ES-I3 (cell line): ENCODE measurements around the gene ZNRF4.

Source experiments
- H3K36me3 ChIP-seq: 2 replicates; pipeline ENCODE4 v1.6.1; 2013; ENCODE audit warnings: mild to moderate bottlenecking, low read length, control low read depth, moderate library complexity; ENCODE audit not compliant: insufficient read depth
- H3K4me1 ChIP-seq: 2 replicates; pipeline ENCODE4 v1.6.1; 2013; ENCODE audit warnings: mild to moderate bottlenecking, control low read depth, low read length; ENCODE audit not compliant: insufficient read depth
- H3K9ac ChIP-seq: 2 replicates; pipeline ENCODE4 v1.6.1; 2013; ENCODE audit warnings: low read depth, mild to moderate bottlenecking, low read length, moderate library complexity
- H3K9me3 ChIP-seq: 2 replicates; pipeline ENCODE4 v1.6.1; 2013; ENCODE audit warnings: mild to moderate bottlenecking, low read length, moderate library complexity; ENCODE audit not compliant: control insufficient read depth, insufficient read depth

The ZNRF4 gene

GRCh38 chr19:5451494-5451893, 3.7 kb upstream of the ZNRF4 start:
- no peak overlapping the region for H3K9ac ChIP-seq
- no peaks in the 10 kb centered on the region; the same call in 1 of the 2 replicates for H3K4me1 ChIP-seq
- H3K9me3 ChIP-seq: no peaks in the 10 kb centered on the region
- no peaks in the 10 kb centered on the region for H3K36me3 ChIP-seq

GRCh38 chr19:5452594-5453565, 2.3 kb upstream of the ZNRF4 start:
- H3K9me3 ChIP-seq: no peaks in the 10 kb centered on the region
- no peaks in the 10 kb centered on the region for H3K36me3 ChIP-seq
- no peaks in the 10 kb centered on the region; the same call in 1 of the 2 replicates for H3K4me1 ChIP-seq
- H3K9ac ChIP-seq: no peak overlapping the region

GRCh38 chr19:5454743-5455142, 474 bp upstream of the ZNRF4 start:
- H3K9me3 ChIP-seq: no peaks in the 10 kb centered on the region
- no peaks in the 10 kb centered on the region for H3K4me1 ChIP-seq
- H3K36me3 ChIP-seq: no peaks in the 10 kb centered on the region
- no peak overlapping the region for H3K9ac ChIP-seq

GRCh38 chr19:5456130-5456840, 1.1 kb downstream of the ZNRF4 start:
- Histone ChIP-seq H3K9me3 (no peaks in the 10 kb centered on the region), H3K9ac (no peak overlapping the region), H3K4me1 (no peaks in the 10 kb centered on the region), H3K36me3 (no peaks in the 10 kb centered on the region)

GRCh38 chr19:5456841-5457200, 1.6 kb downstream of the ZNRF4 start:
- H3K4me1 ChIP-seq: no peaks in the 10 kb centered on the region
- no peaks in the 10 kb centered on the region for H3K9me3 ChIP-seq
- no peaks in the 10 kb centered on the region for H3K36me3 ChIP-seq
- no peak overlapping the region for H3K9ac ChIP-seq

GRCh38 chr19:5457709-5458108, 2.5 kb downstream of the ZNRF4 start:
- H3K4me1 ChIP-seq: no peaks in the 10 kb centered on the region
- H3K36me3 ChIP-seq: no peaks in the 10 kb centered on the region

GRCh38 chr19:5458420-5458819, 3.2 kb downstream of the ZNRF4 start:
- Histone ChIP-seq H3K9me3 (no peaks in the 10 kb centered on the region), H3K36me3 (no peaks in the 10 kb centered on the region)

More at GRCh38 chr19:5457709-5458108, 2.5 kb downstream of the ZNRF4 start:
- Histone ChIP-seq H3K9me3 (no peaks in the 10 kb centered on the region), H3K9ac (no peak overlapping the region)

GRCh38 chr19:5459360-5459759, 4.1 kb downstream of the ZNRF4 start:
- H3K4me1 ChIP-seq: no peaks in the 10 kb centered on the region
- H3K36me3 ChIP-seq: no peaks in the 10 kb centered on the region
- H3K9ac ChIP-seq: no peak overlapping the region
- no peaks in the 10 kb centered on the region for H3K9me3 ChIP-seq

More at GRCh38 chr19:5458420-5458819, 3.2 kb downstream of the ZNRF4 start:
- H3K4me1 ChIP-seq: no peaks in the 10 kb centered on the region
- no peak overlapping the region for H3K9ac ChIP-seq

- no peak overlapping the region for H3K9ac ChIP-seq
Measured at GRCh38 chr19:5460748-5461147, 5.5 kb downstream of the ZNRF4 start.

GRCh38 chr19:5463959-5464358, 8.7 kb downstream of the ZNRF4 start:
- H3K9ac ChIP-seq: no peak overlapping the region
- H3K4me1 ChIP-seq: no peaks in the 10 kb centered on the region
- H3K9me3 ChIP-seq: no peaks in the 10 kb centered on the region
- H3K36me3 ChIP-seq: no peaks in the 10 kb centered on the region

More at GRCh38 chr19:5460748-5461147, 5.5 kb downstream of the ZNRF4 start:
- Histone ChIP-seq H3K36me3 (no peaks in the 10 kb centered on the region), H3K9me3 (no peaks in the 10 kb centered on the region), H3K4me1 (no peaks in the 10 kb centered on the region)

- H3K4me1 ChIP-seq: no peaks in the 10 kb centered on the region
Measured at GRCh38 chr19:5466072-5466471, 10.9 kb downstream of the ZNRF4 start.

GRCh38 chr19:5466814-5467291, 11.6 kb downstream of the ZNRF4 start:
- Histone ChIP-seq H3K36me3 (no peaks in the 10 kb centered on the region), H3K9ac (no peak overlapping the region), H3K9me3 (no peaks in the 10 kb centered on the region), H3K4me1 (no peaks in the 10 kb centered on the region)

More at GRCh38 chr19:5466072-5466471, 10.9 kb downstream of the ZNRF4 start:
- Histone ChIP-seq H3K36me3 (no peaks in the 10 kb centered on the region), H3K9me3 (no peaks in the 10 kb centered on the region), H3K9ac (no peak overlapping the region)

GRCh38 chr19:5470264-5470671, 15.1 kb downstream of the ZNRF4 start:
- H3K9ac ChIP-seq: no peak overlapping the region

GRCh38 chr19:5472286-5472685, 17.1 kb downstream of the ZNRF4 start:
- Histone ChIP-seq H3K9ac (no peak overlapping the region), H3K36me3 (no peaks in the 10 kb centered on the region), H3K4me1 (no peaks in the 10 kb centered on the region), H3K9me3 (no peaks in the 10 kb centered on the region)

More at GRCh38 chr19:5470264-5470671, 15.1 kb downstream of the ZNRF4 start:
- H3K9me3 ChIP-seq: no peaks in the 10 kb centered on the region
- H3K4me1 ChIP-seq: no peaks in the 10 kb centered on the region
- H3K36me3 ChIP-seq: no peaks in the 10 kb centered on the region
